ENCODE measurements around the gene LILRB3. TPM values are rescaled to one million over a fixed set of nuclear protein-coding genes. Genes with fewer than 3 reads are reported as not detected.
A peak's percentile ranks its signal among the peaks of the same experiment; 100 is the strongest.

Gene LILRB3
- total and polyA plus RNA-seq, 4 donors = 23.0 to 282 (median 57.2) TPM

DNA sequence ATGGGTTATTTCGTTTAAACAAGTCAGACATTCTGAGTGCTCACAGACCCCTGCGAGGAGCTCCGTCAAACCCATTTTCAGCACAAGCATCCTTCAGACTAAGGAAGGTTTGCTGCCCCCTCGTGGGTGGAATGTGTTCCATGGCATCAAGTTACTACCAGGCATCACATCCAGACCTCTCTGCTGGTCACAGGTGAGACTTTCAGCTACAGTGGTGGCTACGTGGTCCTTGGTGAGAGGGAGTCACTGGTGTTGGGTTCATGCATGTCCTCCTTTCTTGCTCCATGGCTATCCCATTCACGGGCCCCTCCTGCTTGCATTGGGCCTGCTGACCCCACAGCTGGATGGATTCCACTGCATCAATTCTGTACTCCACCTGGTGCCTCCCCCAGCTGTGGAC is 43.3 kb upstream of the LILRB3 start:
- Histone ChIP-seq H3K4me3 (no peak overlapping the region), H3K27me3 (ENCODE audit: control insufficient read depth in 3 of 3, insufficient read depth in 3 of 3, low read length in 2 of 3) (peaks cover 0 to 3% (median 0%) of the 10 kb centered on the region in 3 donors), H3K27ac (ENCODE audit: low read depth in 1 of 2, low read length in 1 of 2) (no peak overlapping the region), H3K9ac (ENCODE audit: insufficient read depth in 1 of 2, low read length in 2 of 2) (no peak overlapping the region), H3K4me1 (ENCODE audit: control insufficient read depth in 5 of 5, insufficient read depth in 5 of 5, low read length in 5 of 5) (no peaks in the 10 kb centered on the region), H3K36me3 (ENCODE audit: control insufficient read depth in 4 of 4, insufficient read depth in 4 of 4, low read length in 4 of 4) (no peaks in the 10 kb centered on the region), H3K9me3 (ENCODE audit: control insufficient read depth in 4 of 4, insufficient read depth in 3 of 4, low read length in 3 of 4) (no peaks in the 10 kb centered on the region)
- no peak for ATAC-seq (ENCODE audit: insufficient read depth, low FRiP score)
- DNase-seq = peak; percentile 66 to 86 (median 76)
- TF ChIP-seq, protein P1, sequence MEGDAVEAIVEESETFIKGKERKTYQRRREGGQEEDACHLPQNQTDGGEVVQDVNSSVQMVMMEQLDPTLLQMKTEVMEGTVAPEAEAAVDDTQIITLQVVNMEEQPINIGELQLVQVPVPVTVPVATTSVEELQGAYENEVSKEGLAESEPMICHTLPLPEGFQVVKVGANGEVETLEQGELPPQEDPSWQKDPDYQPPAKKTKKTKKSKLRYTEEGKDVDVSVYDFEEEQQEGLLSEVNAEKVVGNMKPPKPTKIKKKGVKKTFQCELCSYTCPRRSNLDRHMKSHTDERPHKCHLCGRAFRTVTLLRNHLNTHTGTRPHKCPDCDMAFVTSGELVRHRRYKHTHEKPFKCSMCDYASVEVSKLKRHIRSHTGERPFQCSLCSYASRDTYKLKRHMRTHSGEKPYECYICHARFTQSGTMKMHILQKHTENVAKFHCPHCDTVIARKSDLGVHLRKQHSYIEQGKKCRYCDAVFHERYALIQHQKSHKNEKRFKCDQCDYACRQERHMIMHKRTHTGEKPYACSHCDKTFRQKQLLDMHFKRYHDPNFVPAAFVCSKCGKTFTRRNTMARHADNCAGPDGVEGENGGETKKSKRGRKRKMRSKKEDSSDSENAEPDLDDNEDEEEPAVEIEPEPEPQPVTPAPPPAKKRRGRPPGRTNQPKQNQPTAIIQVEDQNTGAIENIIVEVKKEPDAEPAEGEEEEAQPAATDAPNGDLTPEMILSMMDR (IDR thresholded peaks at IDR 0.05; ENCODE audit: control extremely low read depth, extremely low read depth) = peak; percentile 61
- WGBS, 2 donors = 7 to 8% methylated on average over 6 of the region's 6 CpGs

DNA sequence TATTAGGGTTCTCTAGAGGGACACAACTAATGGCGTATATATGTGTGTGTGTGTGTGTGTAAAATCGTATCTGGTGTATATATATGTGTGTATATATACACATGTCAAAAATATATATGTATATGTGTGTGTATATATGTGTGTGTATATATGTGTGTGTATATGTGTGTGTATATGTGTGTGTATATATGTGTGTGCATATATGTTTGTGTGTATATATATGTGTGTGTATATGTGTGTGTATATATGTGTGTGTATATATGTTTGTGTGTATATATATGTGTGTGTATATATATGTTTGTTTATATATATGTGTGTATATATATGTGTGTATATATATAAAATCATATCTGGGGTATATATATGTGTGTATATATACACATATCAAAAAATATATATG is 39.7 kb upstream of the LILRB3 start:
- Histone ChIP-seq H3K27me3 (ENCODE audit: control insufficient read depth in 3 of 3, insufficient read depth in 3 of 3, low read length in 2 of 3) (peaks cover 0 to 4% (median 0%) of the 10 kb centered on the region in 3 donors), H3K9me3 (ENCODE audit: control insufficient read depth in 4 of 4, insufficient read depth in 3 of 4, low read length in 3 of 4) (no peaks in the 10 kb centered on the region), H3K9ac (ENCODE audit: insufficient read depth in 1 of 2, low read length in 2 of 2) (no peak overlapping the region), H3K27ac (ENCODE audit: low read depth in 1 of 2, low read length in 1 of 2) (no peak overlapping the region), H3K4me3 (no peak overlapping the region), H3K36me3 (ENCODE audit: control insufficient read depth in 4 of 4, insufficient read depth in 4 of 4, low read length in 4 of 4) (no peaks in the 10 kb centered on the region), H3K4me1 (ENCODE audit: control insufficient read depth in 5 of 5, insufficient read depth in 5 of 5, low read length in 5 of 5) (no peaks in the 10 kb centered on the region)
- no peak for DNase-seq
- TF ChIP-seq, protein P1 (IDR thresholded peaks at IDR 0.05; ENCODE audit: control extremely low read depth, extremely low read depth) = no peak
- WGBS, 2 donors = 81 to 89% methylated on average over 2 of the region's 2 CpGs
- ATAC-seq (ENCODE audit: insufficient read depth, low FRiP score) = no peak

GRCh38 chr19:54262066-54262465 is 39.3 kb upstream of the LILRB3 start:
- Histone ChIP-seq H3K36me3 (ENCODE audit: control insufficient read depth in 4 of 4, insufficient read depth in 4 of 4, low read length in 4 of 4) (no peaks in the 10 kb centered on the region), H3K27me3 (ENCODE audit: control insufficient read depth in 3 of 3, insufficient read depth in 3 of 3, low read length in 2 of 3) (peaks cover 0 to 4% (median 0%) of the 10 kb centered on the region in 3 donors), H3K4me3 (no peak overlapping the region), H3K9me3 (ENCODE audit: control insufficient read depth in 4 of 4, insufficient read depth in 3 of 4, low read length in 3 of 4) (no peaks in the 10 kb centered on the region), H3K27ac (ENCODE audit: low read depth in 1 of 2, low read length in 1 of 2) (no peak overlapping the region), H3K4me1 (ENCODE audit: control insufficient read depth in 5 of 5, insufficient read depth in 5 of 5, low read length in 5 of 5) (no peaks in the 10 kb centered on the region), H3K9ac (ENCODE audit: insufficient read depth in 1 of 2, low read length in 2 of 2) (no peak overlapping the region)
- TF ChIP-seq, protein P1 (IDR thresholded peaks at IDR 0.05; ENCODE audit: control extremely low read depth, extremely low read depth) = no peak
- DNase-seq = no peak
- no peak for ATAC-seq (ENCODE audit: insufficient read depth, low FRiP score)
- 78 to 84% methylated on average over 11 of the region's 11 CpGs for WGBS, 2 donors

- H3K36me3 ChIP-seq (ENCODE audit: control insufficient read depth in 4 of 4, insufficient read depth in 4 of 4, low read length in 4 of 4) = no peaks in the 10 kb centered on the region
- 65% methylated on average over 9 of the region's 9 CpGs for WGBS, 2 donors
- TF ChIP-seq, protein P1 (IDR thresholded peaks at IDR 0.05; ENCODE audit: control extremely low read depth, extremely low read depth) = no peak
- ATAC-seq (ENCODE audit: insufficient read depth, low FRiP score) (no peak), DNase-seq (no peak)
- no peaks in the 10 kb centered on the region for H3K9me3 ChIP-seq (ENCODE audit: control insufficient read depth in 4 of 4, insufficient read depth in 3 of 4, low read length in 3 of 4)
- H3K4me3 ChIP-seq = no peak within 1 kb of the TSS
- no peak within 1 kb of the TSS for H3K27ac ChIP-seq (ENCODE audit: low read depth in 1 of 2, low read length in 1 of 2)
- peaks cover 0 to 4% (median 0%) of the 10 kb centered on the region in 3 donors for H3K27me3 ChIP-seq (ENCODE audit: control insufficient read depth in 3 of 3, insufficient read depth in 3 of 3, low read length in 2 of 3)
- no peaks in the 10 kb centered on the region for H3K4me1 ChIP-seq (ENCODE audit: control insufficient read depth in 5 of 5, insufficient read depth in 5 of 5, low read length in 5 of 5)
- H3K9ac ChIP-seq (ENCODE audit: insufficient read depth in 1 of 2, low read length in 2 of 2) = no peak within 1 kb of the TSS
Measured at GRCh38 chr19:54257116-54257480, 34.3 kb upstream of the LILRB3 start, which contains the start of gene LILRB5. LILRB5 (minus strand) TSS chr19:54257273; CDS start chr19:54257193, 80 bp downstream.

All from lung (tissue), 12 donors.